ENCODE measurements around the gene CLDND1. TPM values are rescaled to one million over a fixed set of nuclear protein-coding genes. Genes with fewer than 3 reads are reported as not detected.

The CLDND1 gene
- total and polyA plus RNA-seq, 2 experiments from 2014 or later, result 59.8 to 92.7 TPM

DNA sequence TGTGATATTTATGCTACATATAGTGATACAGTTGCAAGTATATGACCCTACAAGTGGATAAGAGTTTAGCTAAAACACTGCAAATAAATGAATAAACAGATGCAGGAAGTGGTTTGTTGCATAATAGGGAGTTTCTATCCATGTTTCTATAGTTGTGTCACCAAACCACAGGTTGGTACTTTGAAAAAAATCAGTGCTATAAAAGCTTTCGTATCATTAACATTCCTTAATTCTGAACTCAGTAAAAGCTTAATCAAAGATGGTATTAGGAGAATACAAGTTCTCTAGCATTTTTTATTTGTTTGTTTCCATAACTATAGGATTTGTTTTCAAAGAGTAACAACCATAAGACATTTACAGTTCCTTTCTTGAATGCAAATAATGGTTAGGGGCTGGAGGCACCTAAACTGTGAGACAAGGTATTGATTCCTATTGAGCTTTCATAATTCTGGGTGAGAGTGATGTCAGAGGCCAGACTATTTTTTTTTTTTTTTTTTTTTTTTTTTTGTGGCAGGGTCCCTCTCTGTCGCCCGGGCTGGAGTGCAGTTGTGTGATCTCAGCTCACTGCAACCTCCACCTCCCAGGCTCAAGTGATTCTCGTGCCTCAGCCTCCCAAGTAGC lies 41.1 kb upstream of the CLDND1 start (continued):
- TF ChIP-seq, protein P1, sequence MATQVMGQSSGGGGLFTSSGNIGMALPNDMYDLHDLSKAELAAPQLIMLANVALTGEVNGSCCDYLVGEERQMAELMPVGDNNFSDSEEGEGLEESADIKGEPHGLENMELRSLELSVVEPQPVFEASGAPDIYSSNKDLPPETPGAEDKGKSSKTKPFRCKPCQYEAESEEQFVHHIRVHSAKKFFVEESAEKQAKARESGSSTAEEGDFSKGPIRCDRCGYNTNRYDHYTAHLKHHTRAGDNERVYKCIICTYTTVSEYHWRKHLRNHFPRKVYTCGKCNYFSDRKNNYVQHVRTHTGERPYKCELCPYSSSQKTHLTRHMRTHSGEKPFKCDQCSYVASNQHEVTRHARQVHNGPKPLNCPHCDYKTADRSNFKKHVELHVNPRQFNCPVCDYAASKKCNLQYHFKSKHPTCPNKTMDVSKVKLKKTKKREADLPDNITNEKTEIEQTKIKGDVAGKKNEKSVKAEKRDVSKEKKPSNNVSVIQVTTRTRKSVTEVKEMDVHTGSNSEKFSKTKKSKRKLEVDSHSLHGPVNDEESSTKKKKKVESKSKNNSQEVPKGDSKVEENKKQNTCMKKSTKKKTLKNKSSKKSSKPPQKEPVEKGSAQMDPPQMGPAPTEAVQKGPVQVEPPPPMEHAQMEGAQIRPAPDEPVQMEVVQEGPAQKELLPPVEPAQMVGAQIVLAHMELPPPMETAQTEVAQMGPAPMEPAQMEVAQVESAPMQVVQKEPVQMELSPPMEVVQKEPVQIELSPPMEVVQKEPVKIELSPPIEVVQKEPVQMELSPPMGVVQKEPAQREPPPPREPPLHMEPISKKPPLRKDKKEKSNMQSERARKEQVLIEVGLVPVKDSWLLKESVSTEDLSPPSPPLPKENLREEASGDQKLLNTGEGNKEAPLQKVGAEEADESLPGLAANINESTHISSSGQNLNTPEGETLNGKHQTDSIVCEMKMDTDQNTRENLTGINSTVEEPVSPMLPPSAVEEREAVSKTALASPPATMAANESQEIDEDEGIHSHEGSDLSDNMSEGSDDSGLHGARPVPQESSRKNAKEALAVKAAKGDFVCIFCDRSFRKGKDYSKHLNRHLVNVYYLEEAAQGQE (IDR thresholded peaks at IDR 0.05; ENCODE audit: unreplicated experiment), result no peak
- TF ChIP-seq EZH2 (IDR thresholded peaks at IDR 0.05; ENCODE audit: low read depth, unreplicated experiment), result no peak
- TF ChIP-seq, protein P2, sequence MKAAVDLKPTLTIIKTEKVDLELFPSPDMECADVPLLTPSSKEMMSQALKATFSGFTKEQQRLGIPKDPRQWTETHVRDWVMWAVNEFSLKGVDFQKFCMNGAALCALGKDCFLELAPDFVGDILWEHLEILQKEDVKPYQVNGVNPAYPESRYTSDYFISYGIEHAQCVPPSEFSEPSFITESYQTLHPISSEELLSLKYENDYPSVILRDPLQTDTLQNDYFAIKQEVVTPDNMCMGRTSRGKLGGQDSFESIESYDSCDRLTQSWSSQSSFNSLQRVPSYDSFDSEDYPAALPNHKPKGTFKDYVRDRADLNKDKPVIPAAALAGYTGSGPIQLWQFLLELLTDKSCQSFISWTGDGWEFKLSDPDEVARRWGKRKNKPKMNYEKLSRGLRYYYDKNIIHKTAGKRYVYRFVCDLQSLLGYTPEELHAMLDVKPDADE (IDR thresholded peaks at IDR 0.05), result no peak

DNA sequence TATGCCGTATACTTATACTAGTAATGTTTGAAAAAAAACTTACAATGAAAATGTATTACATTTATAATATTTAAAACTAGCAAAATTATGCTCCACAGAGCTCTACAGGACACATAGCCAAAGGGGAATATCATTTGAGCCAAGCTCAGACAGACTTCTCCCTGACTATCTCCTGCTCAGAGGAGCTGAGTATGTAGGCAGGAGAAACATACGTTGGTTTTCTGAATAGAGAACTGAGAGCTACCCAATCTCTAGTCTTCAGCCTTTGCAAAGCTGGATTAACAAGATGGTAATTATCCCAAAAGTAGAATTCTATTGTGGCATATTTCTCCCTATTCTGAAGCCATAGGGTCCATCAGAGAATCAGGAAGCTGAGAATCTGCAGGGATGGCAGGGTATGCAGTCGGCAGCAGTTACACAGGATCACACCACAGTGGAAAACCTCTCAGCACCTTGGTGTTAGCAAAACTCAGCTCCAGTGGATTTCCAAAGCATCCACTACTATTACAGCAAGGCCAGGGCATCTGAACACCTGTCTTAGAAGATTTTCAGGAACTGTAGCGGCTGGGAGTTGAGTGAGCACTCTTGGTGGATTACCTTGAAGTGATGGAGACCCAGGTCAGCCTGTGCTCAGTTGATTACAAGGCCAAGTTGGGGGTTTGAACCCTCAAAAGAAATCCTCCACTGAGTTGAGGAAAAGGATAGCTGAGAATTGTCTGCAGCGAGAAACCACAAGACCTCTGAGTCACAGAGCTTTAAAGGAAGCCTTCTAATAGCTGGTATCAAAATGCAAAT lies 39.2 kb upstream of the CLDND1 start:
- DNase-seq (ENCODE audit: low spot score), result no peak
- Mint-ChIP-seq H3K36me3 (ENCODE audit: low read depth) (no peaks in the 10 kb centered on the region), H3K4me1 (no peaks in the 10 kb centered on the region), H3K9me3 (no peaks in the 10 kb centered on the region; the same call in 2 of the 3 replicates), H3K27me3 (ENCODE audit: insufficient read depth, low read depth, poor library complexity) (peaks cover 2% of the 10 kb centered on the region), H3K27ac (no peak overlapping the region), H3K4me3 (no peak overlapping the region)
- Histone ChIP-seq H3K27me3 (ENCODE audit: insufficient read depth) (no peaks in the 10 kb centered on the region), H3K36me3 (ENCODE audit: insufficient read depth) (no peaks in the 10 kb centered on the region), H3K4me1 (ENCODE audit: insufficient read depth) (no peaks in the 10 kb centered on the region), H4K20me1 (replicated peaks; ENCODE audit: insufficient read depth) (no peaks in the 10 kb centered on the region), H3K27ac (ENCODE audit: low read depth) (no peak overlapping the region), H3K4me2 (no peak overlapping the region), H3K4me3 (no peak overlapping the region), H3F3A (replicated peaks; ENCODE audit: low read depth) (no peaks in the 10 kb centered on the region), H3K9me2 (ENCODE audit: insufficient read depth) (no peaks in the 10 kb centered on the region), H2AFZ (no peak overlapping the region), H3K79me2 (replicated peaks; ENCODE audit: insufficient read depth) (no peaks in the 10 kb centered on the region)
- no peak for ATAC-seq
- TF ChIP-seq CREB1 (CRISPR knock-in tag; IDR thresholded peaks at IDR 0.05; ENCODE audit: low read depth) (no peak), EZH2 (IDR thresholded peaks at IDR 0.05; ENCODE audit: low read depth, unreplicated experiment) (no peak), EZH2phosphoT487 (IDR thresholded peaks at IDR 0.05; ENCODE audit: unreplicated experiment) (no peak), JUNB (IDR thresholded peaks at IDR 0.05; ENCODE audit: unreplicated experiment) (no peak), POLR2AphosphoS5 (IDR thresholded peaks at IDR 0.05; ENCODE audit: low read depth) (no peak)
- TF ChIP-seq, protein P1 (IDR thresholded peaks at IDR 0.05; ENCODE audit: unreplicated experiment), result no peak
- TF ChIP-seq, protein P3, sequence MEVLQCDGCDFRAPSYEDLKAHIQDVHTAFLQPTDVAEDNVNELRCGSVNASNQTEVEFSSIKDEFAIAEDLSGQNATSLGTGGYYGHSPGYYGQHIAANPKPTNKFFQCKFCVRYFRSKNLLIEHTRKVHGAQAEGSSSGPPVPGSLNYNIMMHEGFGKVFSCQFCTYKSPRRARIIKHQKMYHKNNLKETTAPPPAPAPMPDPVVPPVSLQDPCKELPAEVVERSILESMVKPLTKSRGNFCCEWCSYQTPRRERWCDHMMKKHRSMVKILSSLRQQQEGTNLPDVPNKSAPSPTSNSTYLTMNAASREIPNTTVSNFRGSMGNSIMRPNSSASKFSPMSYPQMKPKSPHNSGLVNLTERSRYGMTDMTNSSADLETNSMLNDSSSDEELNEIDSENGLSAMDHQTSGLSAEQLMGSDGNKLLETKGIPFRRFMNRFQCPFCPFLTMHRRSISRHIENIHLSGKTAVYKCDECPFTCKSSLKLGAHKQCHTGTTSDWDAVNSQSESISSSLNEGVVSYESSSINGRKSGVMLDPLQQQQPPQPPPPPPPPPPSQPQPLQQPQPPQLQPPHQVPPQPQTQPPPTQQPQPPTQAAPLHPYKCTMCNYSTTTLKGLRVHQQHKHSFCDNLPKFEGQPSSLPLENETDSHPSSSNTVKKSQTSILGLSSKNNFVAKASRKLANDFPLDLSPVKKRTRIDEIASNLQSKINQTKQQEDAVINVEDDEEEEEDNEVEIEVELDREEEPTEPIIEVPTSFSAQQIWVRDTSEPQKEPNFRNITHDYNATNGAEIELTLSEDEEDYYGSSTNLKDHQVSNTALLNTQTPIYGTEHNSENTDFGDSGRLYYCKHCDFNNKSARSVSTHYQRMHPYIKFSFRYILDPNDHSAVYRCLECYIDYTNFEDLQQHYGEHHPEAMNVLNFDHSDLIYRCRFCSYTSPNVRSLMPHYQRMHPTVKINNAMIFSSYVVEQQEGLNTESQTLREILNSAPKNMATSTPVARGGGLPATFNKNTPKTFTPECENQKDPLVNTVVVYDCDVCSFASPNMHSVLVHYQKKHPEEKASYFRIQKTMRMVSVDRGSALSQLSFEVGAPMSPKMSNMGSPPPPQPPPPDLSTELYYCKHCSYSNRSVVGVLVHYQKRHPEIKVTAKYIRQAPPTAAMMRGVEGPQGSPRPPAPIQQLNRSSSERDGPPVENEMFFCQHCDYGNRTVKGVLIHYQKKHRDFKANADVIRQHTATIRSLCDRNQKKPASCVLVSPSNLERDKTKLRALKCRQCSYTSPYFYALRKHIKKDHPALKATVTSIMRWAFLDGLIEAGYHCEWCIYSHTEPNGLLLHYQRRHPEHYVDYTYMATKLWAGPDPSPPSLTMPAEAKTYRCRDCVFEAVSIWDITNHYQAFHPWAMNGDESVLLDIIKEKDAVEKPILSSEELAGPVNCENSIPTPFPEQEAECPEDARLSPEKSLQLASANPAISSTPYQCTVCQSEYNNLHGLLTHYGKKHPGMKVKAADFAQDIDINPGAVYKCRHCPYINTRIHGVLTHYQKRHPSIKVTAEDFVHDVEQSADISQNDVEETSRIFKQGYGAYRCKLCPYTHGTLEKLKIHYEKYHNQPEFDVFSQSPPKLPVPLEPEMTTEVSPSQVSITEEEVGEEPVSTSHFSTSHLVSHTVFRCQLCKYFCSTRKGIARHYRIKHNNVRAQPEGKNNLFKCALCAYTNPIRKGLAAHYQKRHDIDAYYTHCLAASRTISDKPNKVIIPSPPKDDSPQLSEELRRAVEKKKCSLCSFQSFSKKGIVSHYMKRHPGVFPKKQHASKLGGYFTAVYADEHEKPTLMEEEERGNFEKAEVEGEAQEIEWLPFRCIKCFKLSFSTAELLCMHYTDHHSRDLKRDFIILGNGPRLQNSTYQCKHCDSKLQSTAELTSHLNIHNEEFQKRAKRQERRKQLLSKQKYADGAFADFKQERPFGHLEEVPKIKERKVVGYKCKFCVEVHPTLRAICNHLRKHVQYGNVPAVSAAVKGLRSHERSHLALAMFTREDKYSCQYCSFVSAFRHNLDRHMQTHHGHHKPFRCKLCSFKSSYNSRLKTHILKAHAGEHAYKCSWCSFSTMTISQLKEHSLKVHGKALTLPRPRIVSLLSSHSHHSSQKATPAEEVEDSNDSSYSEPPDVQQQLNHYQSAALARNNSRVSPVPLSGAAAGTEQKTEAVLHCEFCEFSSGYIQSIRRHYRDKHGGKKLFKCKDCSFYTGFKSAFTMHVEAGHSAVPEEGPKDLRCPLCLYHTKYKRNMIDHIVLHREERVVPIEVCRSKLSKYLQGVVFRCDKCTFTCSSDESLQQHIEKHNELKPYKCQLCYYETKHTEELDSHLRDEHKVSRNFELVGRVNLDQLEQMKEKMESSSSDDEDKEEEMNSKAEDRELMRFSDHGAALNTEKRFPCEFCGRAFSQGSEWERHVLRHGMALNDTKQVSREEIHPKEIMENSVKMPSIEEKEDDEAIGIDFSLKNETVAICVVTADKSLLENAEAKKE (CRISPR knock-in tag; IDR thresholded peaks at IDR 0.05), result no peak

Data from GM23338 (cell line).